GM18502 (cell line): Measurements from ENCODE around the gene DKK3.

Experiments
- ATAC-seq: cut with Tn5 transposase; IDR thresholded peaks from one replicate; pipeline ENCODE4 v1.9.1; 2021; ENCODE audit warnings: mild to moderate bottlenecking; ENCODE audit not compliant: unreplicated experiment, poor library complexity

The DKK3 gene

DNA sequence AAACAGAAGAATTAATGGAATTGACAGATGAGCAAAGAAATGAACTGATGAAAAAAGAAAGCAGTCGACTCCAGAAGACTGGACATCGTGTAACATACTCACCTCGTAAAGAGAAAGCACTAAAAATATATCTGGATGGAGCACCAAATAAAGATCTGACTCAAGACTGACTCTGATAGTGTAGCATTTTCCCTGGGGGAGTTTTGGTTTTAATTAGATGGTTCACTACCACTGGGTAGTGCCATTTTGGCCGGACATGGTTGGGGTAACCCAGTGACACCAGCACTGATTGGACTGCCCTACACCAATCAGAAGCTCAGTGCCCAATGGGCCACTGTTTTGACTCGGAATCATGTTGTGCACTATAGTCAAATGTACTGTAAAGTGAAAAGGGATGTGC is 52.4 kb downstream of the DKK3 start:
- ATAC-seq, result no peak

DNA sequence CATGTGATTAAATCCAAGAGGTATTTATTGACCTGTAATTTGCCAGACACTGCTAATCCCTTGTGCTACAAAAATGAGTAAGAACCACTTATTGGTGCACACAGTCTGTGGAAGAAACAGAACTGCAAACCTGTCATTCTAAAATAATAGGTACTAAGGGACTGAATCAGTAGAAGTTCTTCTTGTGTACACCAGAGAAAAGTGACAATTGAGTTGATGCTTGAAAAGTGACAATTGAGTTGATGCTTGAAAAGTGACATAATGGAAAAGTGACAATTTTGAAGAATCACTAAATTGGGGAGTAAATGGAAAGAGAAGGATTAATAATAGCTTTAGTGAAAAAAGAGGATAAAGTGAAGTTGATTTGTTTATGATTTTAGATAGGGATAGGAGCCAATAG is 56.4 kb downstream of the DKK3 start:
- ATAC-seq, result no peak

DNA sequence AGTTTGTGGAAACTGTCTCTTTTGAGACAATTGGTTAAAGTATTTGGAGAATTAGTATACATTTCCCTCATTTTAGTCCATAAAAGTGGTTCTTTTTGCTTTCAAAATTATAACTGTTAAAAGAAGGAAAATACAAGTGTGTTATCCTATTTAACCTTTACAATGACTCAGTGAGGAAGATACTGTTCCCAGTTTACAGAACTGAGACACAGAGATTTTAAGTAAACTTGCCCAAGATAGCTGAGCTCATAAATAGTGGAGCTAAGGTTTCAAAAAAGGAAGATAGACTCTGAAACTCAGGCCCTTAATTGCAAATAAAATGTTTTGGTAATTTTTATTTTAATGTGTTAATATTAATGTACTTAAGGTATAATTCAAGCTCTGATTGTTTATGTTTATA is 58.9 kb downstream of the DKK3 start:
- no peak for ATAC-seq

GRCh38 chr11:11948242-11948947 is 60.0 kb downstream of the DKK3 start:
- ATAC-seq, result no peak

DNA sequence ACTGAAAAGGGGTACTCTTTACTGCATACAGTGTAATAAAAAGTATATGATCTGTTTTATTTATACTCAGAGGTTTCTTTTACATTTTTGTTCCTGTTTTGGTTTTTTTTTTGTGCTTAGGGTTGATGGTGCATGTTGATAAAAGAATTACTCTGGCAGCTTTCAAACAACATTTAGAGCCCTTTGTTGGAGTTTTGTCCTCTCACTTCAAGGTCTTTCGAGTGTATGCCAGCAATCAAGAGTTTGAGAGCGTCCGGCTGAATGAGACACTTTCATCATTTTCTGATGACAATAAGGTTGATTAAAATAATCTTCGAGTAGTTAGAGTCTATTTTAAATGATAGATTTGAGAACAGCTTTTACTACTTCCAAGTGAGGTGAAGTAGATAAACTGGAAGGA is 60.6 kb downstream of the DKK3 start:
- ATAC-seq, result no peak

- ATAC-seq, result no peak
These were observed 61.5 kb downstream of the DKK3 start for GRCh38 chr11:11946878-11947277.

DNA sequence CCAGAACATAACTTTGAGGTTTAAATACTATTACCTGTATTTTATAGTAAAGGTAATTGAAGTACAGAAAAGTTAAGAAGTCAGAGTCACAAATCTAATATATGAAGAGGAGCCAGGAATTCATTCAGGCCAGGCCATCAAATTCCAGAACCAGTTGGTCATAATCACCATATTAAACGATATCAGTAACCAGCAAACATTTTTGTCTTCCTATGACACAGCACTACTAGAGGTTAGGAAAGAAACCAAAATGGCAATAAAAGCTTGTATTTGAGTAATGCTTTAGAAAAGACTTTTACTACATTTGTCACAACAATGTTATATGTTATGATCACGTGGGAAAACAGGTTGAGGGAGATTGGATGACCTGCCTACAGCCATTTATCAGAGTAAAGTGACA is 62.2 kb downstream of the DKK3 start:
- no peak for ATAC-seq

DNA sequence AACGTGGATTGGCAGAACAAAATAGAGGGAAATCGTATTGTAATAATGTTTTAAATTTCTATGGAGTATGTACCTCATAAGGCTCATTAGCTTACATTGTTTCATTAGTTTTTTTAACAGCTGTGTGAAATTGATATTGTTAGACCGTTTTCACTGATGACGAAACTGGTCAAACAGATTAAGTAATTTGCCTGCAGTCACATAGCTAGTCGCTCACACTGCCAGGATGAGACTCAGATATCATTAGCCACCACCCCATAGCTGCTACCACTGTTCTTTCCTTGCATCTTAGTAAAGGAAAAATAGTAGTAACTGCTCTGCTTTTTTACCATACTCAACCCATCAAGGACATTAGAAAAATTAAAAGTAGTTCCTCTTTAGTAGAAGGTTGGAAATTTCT is 64.0 kb downstream of the DKK3 start:
- no peak for ATAC-seq

DNA sequence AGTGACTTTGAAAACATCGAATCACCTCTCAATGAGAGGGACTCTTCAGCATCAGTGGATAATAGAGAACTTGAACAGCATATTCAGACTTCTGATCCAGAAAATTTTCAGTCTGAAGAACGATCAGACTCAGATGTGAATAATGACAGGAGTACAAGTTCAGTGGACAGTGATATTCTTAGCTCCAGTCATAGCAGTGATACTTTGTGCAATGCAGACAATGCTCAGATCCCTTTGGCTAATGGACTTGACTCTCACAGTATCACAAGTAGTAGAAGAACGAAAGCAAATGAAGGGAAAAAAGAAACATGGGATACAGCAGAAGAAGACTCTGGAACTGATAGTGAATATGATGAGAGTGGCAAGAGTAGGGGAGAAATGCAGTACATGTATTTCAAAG is 65.8 kb downstream of the DKK3 start:
- no peak for ATAC-seq

GRCh38 chr11:11940551-11940950 is 67.9 kb downstream of the DKK3 start:
- no peak for ATAC-seq

DNA sequence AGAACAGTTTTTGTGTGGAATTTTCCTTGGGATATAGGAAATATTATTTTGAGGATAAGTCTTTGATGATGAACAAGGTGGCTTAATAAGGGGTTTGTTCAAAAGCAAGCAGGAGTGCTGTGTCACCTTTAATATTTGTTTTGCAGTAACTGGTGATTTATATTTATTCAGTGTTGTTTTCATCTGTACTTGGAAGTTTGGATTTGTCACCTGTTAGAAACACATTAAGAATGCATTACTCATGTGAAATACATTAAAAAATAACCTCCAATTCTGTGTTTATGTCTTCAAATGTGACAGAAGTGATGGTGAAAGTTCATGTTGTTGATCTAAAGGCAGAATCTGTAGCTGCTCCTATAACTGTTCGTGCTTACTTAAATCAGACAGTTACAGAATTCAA is 70.5 kb downstream of the DKK3 start:
- ATAC-seq, result no peak

DNA sequence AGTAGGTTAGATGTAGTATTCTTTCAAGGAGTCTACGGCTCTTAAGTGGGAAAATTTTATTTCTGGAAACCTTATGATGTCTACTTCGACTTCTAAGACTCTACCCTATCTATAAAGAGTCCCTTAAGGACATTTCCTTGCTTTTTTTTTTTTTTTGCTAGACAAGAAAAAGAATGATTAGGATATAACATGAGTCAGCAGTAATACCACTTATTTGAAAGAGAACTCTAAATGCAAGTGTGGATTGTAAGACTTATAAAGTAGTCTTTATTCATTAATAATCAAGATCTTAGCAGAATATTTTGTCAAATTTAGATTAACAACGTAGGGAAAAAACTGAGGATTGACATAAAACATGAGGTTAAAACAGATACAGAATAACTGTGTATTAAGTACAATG is 71.0 kb downstream of the DKK3 start:
- no peak for ATAC-seq

DNA sequence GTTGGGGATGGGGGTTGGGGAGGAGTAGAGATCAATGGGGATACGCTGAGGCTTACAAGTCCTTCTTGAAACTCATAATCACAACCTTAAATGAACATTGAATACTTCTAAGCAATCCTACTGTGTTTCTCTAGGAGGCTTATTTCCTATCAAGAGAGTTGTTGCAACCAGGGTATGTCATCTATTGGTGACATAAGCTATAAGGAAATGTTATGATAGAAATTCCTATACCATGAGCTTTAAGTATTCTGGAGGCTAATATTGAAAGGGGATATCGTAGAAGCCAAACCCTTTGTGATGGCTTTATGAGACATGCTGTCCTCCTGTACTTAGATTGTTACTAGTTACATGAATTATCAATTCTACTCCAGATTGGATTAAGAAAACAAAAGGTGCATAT is 72.9 kb downstream of the DKK3 start:
- ATAC-seq, result no peak

- ATAC-seq, result no peak
These were observed 76.9 kb downstream of the DKK3 start for GRCh38 chr11:11931461-11932055.

DNA sequence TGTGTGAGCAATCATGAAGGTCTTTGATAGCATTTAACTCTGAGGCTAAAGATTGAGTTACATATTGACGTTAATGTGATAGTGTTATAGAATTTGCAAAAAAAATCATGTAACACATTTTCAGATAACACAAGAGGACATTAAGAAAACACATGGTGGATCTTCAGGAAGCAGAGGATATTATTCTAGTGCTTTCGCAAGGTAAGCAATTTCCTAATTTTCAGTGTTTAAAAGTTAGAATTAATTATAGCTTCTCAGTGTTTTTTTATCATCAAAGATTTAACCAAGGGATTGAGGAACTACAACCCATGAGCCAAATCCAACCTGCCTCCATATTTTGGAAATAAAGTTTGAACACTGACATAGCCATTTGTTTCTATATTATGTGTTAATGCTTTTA is 78.5 kb downstream of the DKK3 start:
- ATAC-seq, result no peak

DNA sequence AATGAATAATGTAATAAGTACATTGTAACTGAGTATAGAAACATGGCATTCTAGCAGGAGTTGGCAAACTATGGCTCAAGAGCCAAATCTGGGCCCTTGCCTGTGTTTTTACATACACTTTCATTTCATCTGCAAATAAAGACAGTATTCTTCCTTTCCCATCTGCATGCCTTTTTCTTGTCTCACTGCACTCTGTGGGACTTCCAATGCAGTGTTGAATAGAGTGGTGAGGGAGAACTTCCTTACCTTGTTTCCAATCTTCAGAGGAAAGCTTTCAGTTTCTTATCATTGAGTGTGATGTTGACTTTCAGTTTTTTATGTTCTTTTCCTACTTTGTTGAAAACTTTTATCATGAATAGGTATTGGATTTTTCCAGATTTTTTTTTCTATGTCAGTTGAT is 84.6 kb downstream of the DKK3 start:
- no peak for ATAC-seq

DNA sequence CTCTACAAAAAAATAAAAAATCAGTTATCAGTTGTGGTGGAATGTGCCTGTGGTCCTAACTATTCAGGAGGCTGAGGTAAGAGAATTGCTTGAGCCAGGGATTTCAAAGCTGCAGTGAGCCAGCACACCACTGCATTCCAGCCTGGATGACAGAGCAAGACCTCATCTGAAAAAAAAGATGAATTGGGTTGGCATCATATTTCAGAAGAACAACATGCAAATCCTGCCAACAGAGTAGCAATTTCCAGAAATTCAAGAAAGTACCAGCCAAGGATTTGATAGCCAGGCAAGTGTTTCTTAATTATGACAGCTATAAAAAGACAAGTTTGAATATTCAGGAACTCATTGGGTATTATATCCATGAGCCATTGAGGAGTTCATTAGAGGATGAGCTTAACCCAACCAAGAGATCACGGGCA is 91.4 kb downstream of the DKK3 start:
- no peak for ATAC-seq

- no peak for ATAC-seq
These were observed 92.8 kb downstream of the DKK3 start for GRCh38 chr11:11915625-11916024.

DNA sequence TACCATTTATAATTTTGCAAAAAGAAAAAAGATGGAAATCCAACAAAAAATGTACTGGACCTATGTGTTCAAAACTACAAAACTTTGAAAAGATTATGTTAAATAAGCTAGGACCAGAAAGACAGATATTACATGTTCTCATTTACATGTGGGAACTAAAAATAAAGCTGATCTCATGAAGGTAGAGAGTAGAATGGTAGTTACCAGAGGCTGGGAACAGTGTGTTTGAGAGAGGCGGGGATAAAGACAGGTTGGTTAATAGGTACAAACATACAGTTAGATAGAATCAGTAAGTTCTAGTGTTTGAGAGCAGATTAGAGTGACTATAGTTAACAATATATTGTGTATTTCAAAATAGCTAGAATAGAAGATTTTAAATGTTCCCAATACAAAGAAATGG is 95.0 kb downstream of the DKK3 start:
- no peak for ATAC-seq
